Fibroblast of upper back skin (primary cell): Measurements from ENCODE around the gene ZNF582.

Experiments
- DNase-seq: peaks from one replicate; pipeline ENCODE4 v3.0.0-alpha.2; 2013

The ZNF582 gene

GRCh38 chr19:56393119-56394012, at the start of gene ZNF582:
TSS of gene ZNF582 (minus strand) at chr19:56393534. CDS start at chr19:56391752, 1,782 bp downstream.
- DNase-seq = peak; percentile 98

DNA sequence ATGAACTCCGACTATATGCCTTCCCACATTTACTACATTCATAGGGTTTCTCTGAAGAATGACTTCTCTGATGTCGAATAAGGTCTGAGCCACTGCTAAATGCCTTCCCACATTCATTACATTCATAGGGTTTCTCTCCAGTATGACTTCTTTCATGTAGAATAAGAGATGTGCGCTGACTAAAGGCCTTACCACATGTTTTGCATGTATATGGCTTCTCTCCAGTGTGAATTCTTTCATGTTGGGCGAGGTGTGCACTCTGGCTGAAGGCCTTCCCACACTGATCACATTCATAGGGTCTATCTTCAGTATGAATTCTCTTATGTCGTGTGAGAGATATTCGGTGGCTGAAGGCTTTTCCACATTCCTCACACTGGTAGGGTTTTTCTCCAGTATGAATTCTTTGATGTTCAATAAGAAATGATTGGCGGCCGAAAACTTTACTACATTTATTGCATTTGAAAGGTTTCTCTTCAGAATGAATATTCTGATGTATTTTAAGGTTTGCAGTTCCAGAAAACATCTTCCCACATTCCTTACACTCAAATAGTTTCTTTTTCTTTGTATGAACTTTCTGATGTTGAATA, 48.0 kb upstream of the ZNF582 start:
- DNase-seq = no peak

DNA sequence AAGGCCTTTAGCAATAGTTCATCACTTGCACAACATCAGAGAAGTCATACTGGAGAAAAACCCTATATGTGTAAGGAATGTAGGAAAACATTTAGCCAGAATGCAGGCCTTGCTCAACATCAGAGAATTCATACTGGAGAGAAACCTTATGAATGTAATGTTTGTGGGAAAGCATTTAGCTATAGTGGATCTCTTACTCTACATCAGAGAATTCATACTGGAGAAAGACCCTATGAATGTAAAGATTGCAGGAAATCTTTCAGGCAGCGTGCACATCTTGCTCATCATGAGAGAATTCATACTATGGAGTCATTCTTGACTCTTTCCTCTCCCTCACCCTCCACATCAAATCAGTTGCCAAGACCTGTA, 30.6 kb upstream of the ZNF582 start:
- no peak for DNase-seq

- no peak for DNase-seq
These were observed 30.1 kb upstream of the ZNF582 start for GRCh38 chr19:56423276-56423984.

DNA sequence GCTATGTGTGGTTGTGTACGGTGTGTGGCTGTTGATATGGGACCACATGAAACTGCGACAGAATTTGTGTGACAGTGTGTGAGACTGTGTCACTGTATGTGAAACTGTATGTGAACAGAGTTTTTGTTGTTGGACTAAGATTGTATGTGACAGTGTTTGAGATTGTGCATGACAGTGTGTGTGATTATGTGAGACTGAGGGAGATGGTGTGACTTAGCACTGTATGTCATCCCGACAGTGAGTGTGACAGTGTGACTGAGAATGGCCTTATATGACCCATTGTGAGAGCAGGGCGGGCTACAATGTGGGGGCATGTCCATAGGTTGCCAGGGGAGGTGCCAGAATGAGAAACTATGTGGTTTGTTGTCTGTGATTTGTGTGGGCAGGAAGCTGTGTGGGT, 11.7 kb upstream of the ZNF582 start:
- no peak for DNase-seq

- no peak for DNase-seq
These were observed 11.3 kb upstream of the ZNF582 start for GRCh38 chr19:56404705-56405056.

DNA sequence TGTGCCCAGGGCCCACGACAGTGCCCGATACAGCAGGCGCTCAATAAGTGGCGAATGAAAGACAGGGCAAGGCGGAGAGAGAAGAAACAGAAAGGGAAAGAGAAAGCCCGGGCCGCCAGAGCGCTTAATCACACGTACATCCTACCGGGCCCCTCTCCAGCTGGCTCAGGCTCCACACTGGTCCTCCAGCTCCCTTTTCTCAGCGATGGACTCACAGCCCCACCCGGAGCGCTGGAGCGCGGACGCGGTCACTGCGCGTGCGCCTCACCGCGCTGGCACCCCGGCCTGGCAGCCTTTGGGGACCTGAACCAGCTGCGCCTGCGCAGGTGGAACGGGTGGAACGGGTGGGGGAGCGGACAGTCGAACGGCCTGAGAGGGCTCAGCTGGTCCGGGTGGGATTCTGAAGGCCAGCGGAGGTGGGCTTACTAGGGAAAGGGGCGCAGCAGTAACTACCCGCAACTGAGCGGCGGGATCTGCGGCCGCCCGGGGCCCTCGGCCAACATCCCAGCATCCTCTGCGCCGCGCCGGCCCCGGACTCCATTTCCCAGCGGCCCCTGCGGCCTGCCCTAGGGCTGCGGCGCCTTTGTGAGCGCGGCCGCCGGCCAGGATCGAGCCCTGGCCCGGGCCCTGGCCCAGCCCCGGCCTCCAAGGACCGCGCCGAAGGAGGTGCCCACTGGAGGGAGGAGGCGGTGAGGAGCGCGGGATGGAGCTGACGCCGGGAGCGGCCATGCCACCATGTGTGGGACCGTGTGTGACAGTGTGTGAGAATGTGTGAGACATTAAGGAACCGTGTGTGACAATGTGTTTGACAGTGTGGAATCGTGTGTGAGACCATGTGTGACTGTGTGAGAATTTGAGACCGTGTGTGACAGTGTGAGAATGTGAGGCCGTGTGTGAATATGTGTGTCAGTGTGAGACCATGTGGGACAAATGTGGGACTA, 10.7 kb upstream of the ZNF582 start, which contains the start of gene ZNF583:
ZNF583 (plus strand) TSS at position 569 of the 941 bp plus-strand sequence. CDS start 2,783 bp downstream, outside the sequence.
- peak; percentile 97 for DNase-seq

GRCh38 chr19:56403261-56403660, 9.9 kb upstream of the ZNF582 start:
- no peak for DNase-seq

DNA sequence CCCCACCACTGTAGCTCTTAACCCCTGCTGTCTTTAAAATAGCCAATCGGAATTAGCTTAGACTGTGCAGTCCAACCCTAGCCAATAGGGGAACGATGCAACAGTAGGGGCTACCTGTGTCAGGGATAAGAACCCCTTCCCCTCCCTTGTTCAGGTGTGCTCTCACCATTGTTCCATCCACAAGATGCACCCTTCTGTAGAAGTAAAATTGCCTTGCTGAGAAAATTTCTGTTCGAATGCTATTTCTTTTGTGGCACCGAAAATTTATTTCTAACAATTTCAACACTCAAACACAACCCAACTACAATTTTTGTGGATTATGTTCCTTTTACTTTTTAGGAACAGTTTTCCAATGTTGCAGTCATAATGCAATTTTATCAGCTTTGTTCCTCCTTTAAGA, 7.2 kb upstream of the ZNF582 start:
- DNase-seq = no peak

- no peak for DNase-seq
These were observed 5.5 kb upstream of the ZNF582 start for GRCh38 chr19:56398809-56399208.

DNA sequence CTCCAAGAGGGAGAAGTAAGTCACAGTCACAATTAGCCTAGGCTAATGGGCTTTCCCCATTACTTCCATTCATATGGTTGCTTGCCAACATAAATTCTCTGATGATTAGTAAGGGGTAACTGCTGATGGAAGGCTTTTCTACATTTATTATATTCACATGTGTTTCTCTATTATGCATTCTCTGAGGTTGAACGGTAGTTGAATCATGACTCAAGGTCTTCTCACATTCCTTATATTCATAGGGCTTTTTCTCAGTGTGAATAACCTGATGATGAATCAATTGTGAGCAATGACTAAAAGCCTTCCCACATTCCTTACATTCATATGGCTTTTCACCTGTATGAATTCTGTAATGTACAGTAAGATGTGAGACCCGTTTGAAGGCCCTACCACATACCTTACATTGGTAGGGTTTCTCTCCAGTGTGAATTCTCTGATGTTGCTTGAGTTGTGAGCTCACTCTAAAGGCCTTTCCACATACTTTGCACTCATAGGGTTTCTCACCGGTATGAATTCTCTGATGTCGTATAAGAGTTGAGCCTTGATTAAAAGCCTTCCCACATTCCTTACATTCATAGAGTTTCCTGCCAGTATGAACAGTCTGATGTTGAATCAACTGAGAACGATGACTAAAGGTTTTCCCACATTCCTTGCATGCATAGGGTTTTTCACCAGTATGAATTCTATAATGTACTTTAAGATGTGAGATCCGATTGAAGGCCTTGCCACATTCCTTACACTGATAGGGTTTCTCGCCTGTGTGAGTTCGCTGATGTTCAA, 9.3 kb downstream of the ZNF582 start:
- no peak for DNase-seq

GRCh38 chr19:56377105-56377924, 16.0 kb downstream of the ZNF582 start:
- no peak for DNase-seq

DNA sequence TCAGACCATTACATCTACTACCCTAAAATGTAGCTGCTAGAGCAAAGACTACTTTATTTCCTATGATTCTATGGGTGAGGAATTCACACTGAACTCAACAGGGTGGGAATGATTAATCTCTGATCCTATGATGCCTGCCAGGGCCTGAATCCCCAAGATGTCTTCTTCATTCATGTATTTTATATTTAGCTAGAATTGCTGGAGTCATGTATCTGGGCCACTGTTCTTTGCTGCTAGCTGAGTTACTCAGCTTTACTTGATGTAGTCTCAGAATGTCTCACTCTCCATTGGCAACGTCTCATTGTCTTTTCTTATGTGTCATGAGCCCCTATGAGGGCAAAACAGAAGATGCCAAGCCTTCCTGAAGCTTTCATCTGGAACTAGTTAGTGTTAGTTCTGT, 21.1 kb downstream of the ZNF582 start:
- DNase-seq = no peak

- no peak for DNase-seq
These were observed 23.3 kb downstream of the ZNF582 start for GRCh38 chr19:56369886-56370676.

- DNase-seq = peak; percentile 93
These were observed 25.3 kb downstream of the ZNF582 start for GRCh38 chr19:56367829-56368711.

DNA sequence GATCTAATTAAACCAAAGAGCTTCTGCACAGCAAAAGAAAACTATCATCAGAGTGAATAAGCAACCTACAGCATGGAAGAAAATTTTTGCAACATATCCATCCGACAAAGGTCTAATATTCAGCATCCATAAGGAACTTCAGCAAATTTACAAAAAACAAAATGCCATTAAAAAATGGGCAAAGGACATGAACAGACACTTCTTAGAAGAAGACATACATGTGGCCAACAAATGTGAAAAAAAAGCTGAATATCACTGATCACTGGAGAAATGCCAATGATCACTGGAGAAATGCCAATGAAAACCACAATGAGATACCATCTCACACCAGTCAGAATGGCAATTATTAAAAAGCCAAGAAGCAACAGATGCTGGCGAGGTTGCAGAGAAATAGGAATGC, 32.5 kb downstream of the ZNF582 start:
- DNase-seq = no peak

- DNase-seq = no peak
These were observed 36.4 kb downstream of the ZNF582 start for GRCh38 chr19:56356944-56357343.

- DNase-seq = no peak
These were observed 37.8 kb downstream of the ZNF582 start for GRCh38 chr19:56355517-56355916.

- DNase-seq = no peak
These were observed 42.1 kb downstream of the ZNF582 start for GRCh38 chr19:56351208-56351607.
